ENCODE data around the gene NOP9.
"Not testable (repeated sequence)": the region's sequence is repeated elsewhere in the genome, so short reads cannot be mapped to it uniquely, and the experiment has no call there.

Gene NOP9

GRCh38 chr14:24348186-24348585 is 48.5 kb downstream of the NOP9 start:
- Mint-ChIP-seq H3K4me1 (ENCODE audit: low read depth) (no peaks in the 10 kb centered on the region), H3K27ac (no peak overlapping the region), H3K4me3 (no peak overlapping the region), H3K27me3 (ENCODE audit: low read depth) (peaks cover 66% of the 10 kb centered on the region), H3K9me3 (no peaks in the 10 kb centered on the region), H3K36me3 (ENCODE audit: low read depth) (no peaks in the 10 kb centered on the region)

GRCh38 chr14:24349742-24350141 is 50.1 kb downstream of the NOP9 start:
- Mint-ChIP-seq H3K27me3 (ENCODE audit: low read depth) (peaks cover 67% of the 10 kb centered on the region), H3K9me3 (no peaks in the 10 kb centered on the region), H3K4me1 (ENCODE audit: low read depth) (no peaks in the 10 kb centered on the region), H3K4me3 (no peak overlapping the region), H3K27ac (no peak overlapping the region), H3K36me3 (ENCODE audit: low read depth) (no peaks in the 10 kb centered on the region)

GRCh38 chr14:24351517-24351916 is 51.9 kb downstream of the NOP9 start:
- H3K4me3 Mint-ChIP-seq, result no peak overlapping the region
- H3K9me3 Mint-ChIP-seq, result no peaks in the 10 kb centered on the region
- no peak overlapping the region for H3K27ac Mint-ChIP-seq
- no peaks in the 10 kb centered on the region for H3K4me1 Mint-ChIP-seq (ENCODE audit: low read depth)
- peaks cover 57% of the 10 kb centered on the region for H3K27me3 Mint-ChIP-seq (ENCODE audit: low read depth)
- H3K36me3 Mint-ChIP-seq (ENCODE audit: low read depth), result no peaks in the 10 kb centered on the region

GRCh38 chr14:24353559-24354481 is 54.2 kb downstream of the NOP9 start:
- no peak overlapping the region for H3K27ac Mint-ChIP-seq
- no peaks in the 10 kb centered on the region for H3K36me3 Mint-ChIP-seq (ENCODE audit: low read depth)
- no peaks in the 10 kb centered on the region for H3K4me1 Mint-ChIP-seq (ENCODE audit: low read depth)
- H3K9me3 Mint-ChIP-seq, result no peaks in the 10 kb centered on the region
- H3K27me3 Mint-ChIP-seq (ENCODE audit: low read depth), result peaks cover 49% of the 10 kb centered on the region
- no peak overlapping the region for H3K4me3 Mint-ChIP-seq

- H3K27ac Mint-ChIP-seq; H3K36me3 Mint-ChIP-seq (ENCODE audit: low read depth): not testable (repeated sequence)
- H3K27me3 Mint-ChIP-seq (ENCODE audit: low read depth), result peaks cover 44% of the 10 kb centered on the region
Measured at GRCh38 chr14:24354482-24354825, 54.8 kb downstream of the NOP9 start.

GRCh38 chr14:24355009-24355408 is 55.4 kb downstream of the NOP9 start:
- peaks cover 43% of the 10 kb centered on the region for H3K27me3 Mint-ChIP-seq (ENCODE audit: low read depth)

More at GRCh38 chr14:24354482-24354825, 54.8 kb downstream of the NOP9 start:
- not testable (repeated sequence) for H3K9me3 Mint-ChIP-seq; H3K4me1 Mint-ChIP-seq (ENCODE audit: low read depth); H3K4me3 Mint-ChIP-seq

GRCh38 chr14:24356208-24356607 is 56.6 kb downstream of the NOP9 start:
- Mint-ChIP-seq H3K36me3 (ENCODE audit: low read depth) (no peaks in the 10 kb centered on the region), H3K27me3 (ENCODE audit: low read depth) (peaks cover 38% of the 10 kb centered on the region), H3K27ac (no peak overlapping the region), H3K4me3 (no peak overlapping the region), H3K9me3 (peaks cover 3% of the 10 kb centered on the region), H3K4me1 (ENCODE audit: low read depth) (no peaks in the 10 kb centered on the region)

More at GRCh38 chr14:24355009-24355408, 55.4 kb downstream of the NOP9 start:
- no peak overlapping the region for H3K27ac Mint-ChIP-seq
- H3K4me1 Mint-ChIP-seq (ENCODE audit: low read depth), result no peaks in the 10 kb centered on the region
- H3K9me3 Mint-ChIP-seq, result no peaks in the 10 kb centered on the region
- no peak overlapping the region for H3K4me3 Mint-ChIP-seq
- no peaks in the 10 kb centered on the region for H3K36me3 Mint-ChIP-seq (ENCODE audit: low read depth)
